Lower leg skin (tissue), 3 donors: ENCODE measurements around the gene CTNNA2.

Source experiments
- CTCF ChIP-seq, 3 donors: fragments of 450-650 bp; IDR thresholded peaks; one replicate each; pipeline ENCODE4 v1.5.1; 2016; ENCODE audit warnings: antibody characterized with exemption in 3 of 3, mild to moderate bottlenecking in 3 of 3, moderate library complexity in 2 of 3
- POLR2A ChIP-seq, 2 donors: fragments of 450-650 bp; IDR thresholded peaks; one replicate each; pipeline ENCODE4 v1.6.1; 2016 to 2017; ENCODE audit warnings: antibody characterized with exemption in 2 of 2, mild to moderate bottlenecking in 1 of 2, moderate library complexity in 1 of 2

GRCh38 chr2:79666430-79666829 is 153.6 kb downstream of the CTNNA2 start:
- TF ChIP-seq CTCF (IDR thresholded peaks at IDR 0.05) (no peak), POLR2A (IDR thresholded peaks at IDR 0.05) (no peak)
